Measurements from ENCODE around the gene SNRK.

DNA sequence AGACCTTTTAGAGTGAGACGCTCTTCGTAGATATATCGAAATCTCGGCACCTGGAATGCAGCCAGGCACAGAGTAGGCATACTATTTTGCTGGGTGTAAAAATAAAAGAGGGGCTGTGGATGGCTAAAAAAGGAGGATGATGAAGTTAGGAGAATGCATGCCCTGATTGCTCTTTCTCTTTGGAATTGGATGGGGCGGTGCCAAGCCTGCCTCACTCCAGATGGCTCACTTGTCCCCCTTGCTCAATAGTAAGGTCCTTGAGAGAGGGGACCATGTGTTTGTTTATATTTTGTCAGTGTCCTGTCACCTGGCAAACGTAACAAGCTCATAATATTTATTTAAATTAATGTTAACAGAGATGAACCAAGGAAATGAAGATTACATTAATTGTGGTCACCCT lies 33.0 kb downstream of the SNRK start:
- TF ChIP-seq POLR2A (IDR thresholded peaks at IDR 0.05) = no peak
- no peak for TF ChIP-seq CTCF (IDR thresholded peaks at IDR 0.05)
- no peak for TF ChIP-seq POLR2AphosphoS5 (IDR thresholded peaks at IDR 0.05)
